ENCODE results near the gene MAVS. TPM values are rescaled to one million over a fixed set of nuclear protein-coding genes. Genes with fewer than 3 reads are reported as not detected.

Gene MAVS
- total and polyA plus RNA-seq, 2 donors (not counting 3 experiments of a cell fraction or from before 2014, with no cell fraction given): 18.8 to 40.7 TPM

- dilution Hi-C loops (cut with MboI; ENCODE audit: extremely low pct_ligation_motif_present, low sequenced_read_pairs): no loop called here
- H3K36me3 ChIP-seq (ENCODE audit: control insufficient read depth in 2 of 2, extremely low read depth in 1 of 2, insufficient read depth in 2 of 2, low read length in 2 of 2): peaks cover 0 to 1% of the 10 kb centered on the region in 2 experiments
- H3K9me3 ChIP-seq (replicated peaks; ENCODE audit: control insufficient read depth, insufficient read depth, low read length): no peaks in the 10 kb centered on the region
- H3K9ac ChIP-seq (replicated peaks; ENCODE audit: extremely low read depth, insufficient read depth, low read length): no peak overlapping the region
- DNase-seq (ENCODE audit: low read depth, low spot score): no peak
- FAIRE-seq: no peak
- TF ChIP-seq POLR2A (IDR thresholded peaks at IDR 0.05; ENCODE audit: low read depth, low read length): no peak
- no peak for TF ChIP-seq EZH2 (IDR thresholded peaks at IDR 0.05; ENCODE audit: borderline replicate concordance, low read depth, low read length, severe bottlenecking)
- TF ChIP-seq POLR2AphosphoS5 (IDR thresholded peaks at IDR 0.05; ENCODE audit: insufficient read depth, low read depth, low read length): no peak
- TF ChIP-seq MAX (IDR thresholded peaks at IDR 0.05; ENCODE audit: insufficient read depth, insufficient read length): no peak
- no peak for TF ChIP-seq GATA2 (IDR thresholded peaks at IDR 0.05; ENCODE audit: insufficient read depth, insufficient read length, low read depth, low read length)
- TF ChIP-seq JUN (IDR thresholded peaks at IDR 0.05; ENCODE audit: borderline replicate concordance, insufficient read depth, insufficient read length, low read depth): no peak
- no peak for TF ChIP-seq FOS (IDR thresholded peaks at IDR 0.05; ENCODE audit: borderline replicate concordance, insufficient read depth, low read length)
- TF ChIP-seq MYC (IDR thresholded peaks at IDR 0.05; ENCODE audit: low read depth, low read length): no peak
- TF ChIP-seq, protein P1, sequence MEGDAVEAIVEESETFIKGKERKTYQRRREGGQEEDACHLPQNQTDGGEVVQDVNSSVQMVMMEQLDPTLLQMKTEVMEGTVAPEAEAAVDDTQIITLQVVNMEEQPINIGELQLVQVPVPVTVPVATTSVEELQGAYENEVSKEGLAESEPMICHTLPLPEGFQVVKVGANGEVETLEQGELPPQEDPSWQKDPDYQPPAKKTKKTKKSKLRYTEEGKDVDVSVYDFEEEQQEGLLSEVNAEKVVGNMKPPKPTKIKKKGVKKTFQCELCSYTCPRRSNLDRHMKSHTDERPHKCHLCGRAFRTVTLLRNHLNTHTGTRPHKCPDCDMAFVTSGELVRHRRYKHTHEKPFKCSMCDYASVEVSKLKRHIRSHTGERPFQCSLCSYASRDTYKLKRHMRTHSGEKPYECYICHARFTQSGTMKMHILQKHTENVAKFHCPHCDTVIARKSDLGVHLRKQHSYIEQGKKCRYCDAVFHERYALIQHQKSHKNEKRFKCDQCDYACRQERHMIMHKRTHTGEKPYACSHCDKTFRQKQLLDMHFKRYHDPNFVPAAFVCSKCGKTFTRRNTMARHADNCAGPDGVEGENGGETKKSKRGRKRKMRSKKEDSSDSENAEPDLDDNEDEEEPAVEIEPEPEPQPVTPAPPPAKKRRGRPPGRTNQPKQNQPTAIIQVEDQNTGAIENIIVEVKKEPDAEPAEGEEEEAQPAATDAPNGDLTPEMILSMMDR (IDR thresholded peaks at IDR 0.05; ENCODE audit: extremely low read depth in 1 of 2, insufficient read depth in 1 of 2, low read depth in 1 of 2, low read length in 2 of 2): no peak
- peaks cover 2% of the 10 kb centered on the region for H3K9me1 ChIP-seq (replicated peaks; ENCODE audit: control insufficient read depth, extremely low read depth, insufficient read depth, low read length)
- CTCF ChIA-PET: interaction anchor here (1.0 to 1.2 kb wide), 3 partner anchors 9 to 183 kb away, joined by 3 read pairs; no protein-coding TSS in a partner anchor
- intact Hi-C loops (cut with micrococcal nuclease): no loop called here
- peaks cover 23% of the 10 kb centered on the region for H4K20me1 ChIP-seq (replicated peaks; ENCODE audit: control insufficient read depth, extremely low read depth, insufficient read depth, low read length)
- H3K27me3 ChIP-seq (ENCODE audit: control insufficient read depth in 2 of 2, insufficient read depth in 2 of 2, low read length in 2 of 2): no peaks in the 10 kb centered on the region
- peaks cover 22% of the 10 kb centered on the region for H3K4me1 ChIP-seq (ENCODE audit: control insufficient read depth, extremely low read depth, insufficient read depth, low read length)
- BruUV-seq (replicated peaks): no TSS peak
- no peak overlapping the region for H3K4me3 ChIP-seq (replicated peaks in 1 of 3; ENCODE audit: insufficient read depth in 1 of 3, low read depth in 1 of 3, low read length in 3 of 3)
- H3K27ac ChIP-seq (ENCODE audit: insufficient read depth, low read depth, low read length): no peak overlapping the region
- POLR2A ChIA-PET: interaction anchor here (0.5 kb wide), 1 partner anchor 89 kb away, joined by 5 read pairs; no protein-coding TSS in a partner anchor
- H2AFZ ChIP-seq (ENCODE audit: low read depth, low read length): no peak overlapping the region
- H3K79me2 ChIP-seq (ENCODE audit: control insufficient read depth, insufficient read depth, low read length): peaks cover 99% of the 10 kb centered on the region
- H3K4me2 ChIP-seq (ENCODE audit: insufficient read depth, low read length): no peak overlapping the region
Measured at GRCh38 chr20:3901706-3902440, 55.2 kb downstream of the MAVS start.
